ENCODE data around the gene CORO2B.

CORO2B gene

GRCh38 chr15:68595260-68595564 lies 16.4 kb downstream of the CORO2B start:
- H3K9me3 ChIP-seq (ENCODE audit: low read depth, low read length) = no peaks in the 10 kb centered on the region
- no peak overlapping the region for H3K27ac ChIP-seq
- no peak overlapping the region for H3K9ac ChIP-seq (ENCODE audit: insufficient read length)
- no peak overlapping the region for H3K4me3 ChIP-seq
- TF ChIP-seq FOXP2 (optimal IDR thresholded peaks at IDR 0.05; ENCODE audit: control extremely low read depth, extremely low read length, insufficient read depth) = no peak
- no peak for TF ChIP-seq POLR2AphosphoS5 (IDR thresholded peaks at IDR 0.05; ENCODE audit: borderline replicate concordance, low read depth, low read length)
- no peak for TF ChIP-seq EZH2 (IDR thresholded peaks at IDR 0.05)
- no peaks in the 10 kb centered on the region for H3K36me3 ChIP-seq (ENCODE audit: insufficient read depth, low read length)
- DNase-seq (ENCODE audit: low read depth, low spot score) = no peak

- Histone ChIP-seq H3K36me3 (ENCODE audit: insufficient read depth, low read length) (no peaks in the 10 kb centered on the region), H3K4me3 (no peak overlapping the region), H3K27ac (no peak overlapping the region), H3K9me3 (ENCODE audit: low read depth, low read length) (no peaks in the 10 kb centered on the region), H3K9ac (ENCODE audit: insufficient read length) (no peak overlapping the region)
- no peak for DNase-seq (ENCODE audit: low read depth, low spot score)
- TF ChIP-seq POLR2AphosphoS5 (IDR thresholded peaks at IDR 0.05; ENCODE audit: borderline replicate concordance, low read depth, low read length) = no peak
- TF ChIP-seq FOXP2 (optimal IDR thresholded peaks at IDR 0.05; ENCODE audit: control extremely low read depth, extremely low read length, insufficient read depth) = no peak
- TF ChIP-seq EZH2 (IDR thresholded peaks at IDR 0.05) = no peak
Observed at GRCh38 chr15:68595761-68596160, 17.0 kb downstream of the CORO2B start.

- TF ChIP-seq EZH2 (IDR thresholded peaks at IDR 0.05) (no peak), FOXP2 (optimal IDR thresholded peaks at IDR 0.05; ENCODE audit: control extremely low read depth, extremely low read length, insufficient read depth) (no peak), POLR2AphosphoS5 (IDR thresholded peaks at IDR 0.05; ENCODE audit: borderline replicate concordance, low read depth, low read length) (no peak)
- no peak overlapping the region for H3K9ac ChIP-seq (ENCODE audit: insufficient read length)
- no peak overlapping the region for H3K4me3 ChIP-seq
- H3K9me3 ChIP-seq (ENCODE audit: low read depth, low read length) = no peaks in the 10 kb centered on the region
- no peak overlapping the region for H3K27ac ChIP-seq
- no peak for DNase-seq (ENCODE audit: low read depth, low spot score)
- H3K36me3 ChIP-seq (ENCODE audit: insufficient read depth, low read length) = no peaks in the 10 kb centered on the region
Observed at GRCh38 chr15:68596691-68597090, 17.9 kb downstream of the CORO2B start.

- Histone ChIP-seq H3K9me3 (ENCODE audit: low read depth, low read length) (no peaks in the 10 kb centered on the region), H3K36me3 (ENCODE audit: insufficient read depth, low read length) (no peaks in the 10 kb centered on the region), H3K4me3 (no peak overlapping the region), H3K9ac (ENCODE audit: insufficient read length) (no peak overlapping the region), H3K27ac (no peak overlapping the region)
- no peak for TF ChIP-seq EZH2 (IDR thresholded peaks at IDR 0.05)
- TF ChIP-seq FOXP2 (optimal IDR thresholded peaks at IDR 0.05; ENCODE audit: control extremely low read depth, extremely low read length, insufficient read depth) = no peak
- TF ChIP-seq POLR2AphosphoS5 (IDR thresholded peaks at IDR 0.05; ENCODE audit: borderline replicate concordance, low read depth, low read length) = no peak
- no peak for DNase-seq (ENCODE audit: low read depth, low spot score)
Observed at GRCh38 chr15:68597581-68597980, 18.8 kb downstream of the CORO2B start.

- no peaks in the 10 kb centered on the region for H3K36me3 ChIP-seq (ENCODE audit: insufficient read depth, low read length)
- H3K4me3 ChIP-seq = no peak overlapping the region
- no peak for DNase-seq (ENCODE audit: low read depth, low spot score)
- H3K9me3 ChIP-seq (ENCODE audit: low read depth, low read length) = no peaks in the 10 kb centered on the region
- no peak overlapping the region for H3K9ac ChIP-seq (ENCODE audit: insufficient read length)
- TF ChIP-seq POLR2AphosphoS5 (IDR thresholded peaks at IDR 0.05; ENCODE audit: borderline replicate concordance, low read depth, low read length) (no peak), FOXP2 (optimal IDR thresholded peaks at IDR 0.05; ENCODE audit: control extremely low read depth, extremely low read length, insufficient read depth) (no peak), EZH2 (IDR thresholded peaks at IDR 0.05) (no peak)
- no peak overlapping the region for H3K27ac ChIP-seq
Observed at GRCh38 chr15:68598171-68599152, 19.7 kb downstream of the CORO2B start.

- H3K9me3 ChIP-seq (ENCODE audit: low read depth, low read length) = no peaks in the 10 kb centered on the region
- no peak overlapping the region for H3K4me3 ChIP-seq
- no peaks in the 10 kb centered on the region for H3K36me3 ChIP-seq (ENCODE audit: insufficient read depth, low read length)
- no peak overlapping the region for H3K9ac ChIP-seq (ENCODE audit: insufficient read length)
- TF ChIP-seq EZH2 (IDR thresholded peaks at IDR 0.05) (no peak), POLR2AphosphoS5 (IDR thresholded peaks at IDR 0.05; ENCODE audit: borderline replicate concordance, low read depth, low read length) (no peak), FOXP2 (optimal IDR thresholded peaks at IDR 0.05; ENCODE audit: control extremely low read depth, extremely low read length, insufficient read depth) (no peak)
- no peak overlapping the region for H3K27ac ChIP-seq
- no peak for DNase-seq (ENCODE audit: low read depth, low spot score)
Observed at GRCh38 chr15:68599153-68599545, 20.4 kb downstream of the CORO2B start.

- Histone ChIP-seq H3K4me3 (no peak overlapping the region), H3K9me3 (ENCODE audit: low read depth, low read length) (no peaks in the 10 kb centered on the region), H3K9ac (ENCODE audit: insufficient read length) (no peak overlapping the region), H3K36me3 (ENCODE audit: insufficient read depth, low read length) (no peaks in the 10 kb centered on the region), H3K27ac (no peak overlapping the region)
- no peak for TF ChIP-seq FOXP2 (optimal IDR thresholded peaks at IDR 0.05; ENCODE audit: control extremely low read depth, extremely low read length, insufficient read depth)
- no peak for TF ChIP-seq POLR2AphosphoS5 (IDR thresholded peaks at IDR 0.05; ENCODE audit: borderline replicate concordance, low read depth, low read length)
- no peak for TF ChIP-seq EZH2 (IDR thresholded peaks at IDR 0.05)
- no peak for DNase-seq (ENCODE audit: low read depth, low spot score)
Observed at GRCh38 chr15:68599560-68600071, 20.8 kb downstream of the CORO2B start.

GRCh38 chr15:68601206-68602197 lies 22.7 kb downstream of the CORO2B start:
- DNase-seq (ENCODE audit: low read depth, low spot score) = no peak
- no peak overlapping the region for H3K27ac ChIP-seq
- H3K9me3 ChIP-seq (ENCODE audit: low read depth, low read length) = no peaks in the 10 kb centered on the region
- no peak overlapping the region for H3K9ac ChIP-seq (ENCODE audit: insufficient read length)
- no peak for TF ChIP-seq POLR2AphosphoS5 (IDR thresholded peaks at IDR 0.05; ENCODE audit: borderline replicate concordance, low read depth, low read length)
- TF ChIP-seq EZH2 (IDR thresholded peaks at IDR 0.05) = no peak
- TF ChIP-seq FOXP2 (optimal IDR thresholded peaks at IDR 0.05; ENCODE audit: control extremely low read depth, extremely low read length, insufficient read depth) = no peak
- no peak overlapping the region for H3K4me3 ChIP-seq
- no peaks in the 10 kb centered on the region for H3K36me3 ChIP-seq (ENCODE audit: insufficient read depth, low read length)

Data from SK-N-MC (cell line).